Hematopoietic multipotent progenitor cell treated with erythropoietin and hydrocortisone succinate and interleukin-3 and kit ligand, for 6 days (in vitro differentiated cells): ENCODE measurements around the gene CAMK2D.

ENCODE experiments used
- DNase-seq: peaks from one replicate; pipeline ENCODE4 v3.0.0-alpha.2; 2015

The CAMK2D gene

DNA sequence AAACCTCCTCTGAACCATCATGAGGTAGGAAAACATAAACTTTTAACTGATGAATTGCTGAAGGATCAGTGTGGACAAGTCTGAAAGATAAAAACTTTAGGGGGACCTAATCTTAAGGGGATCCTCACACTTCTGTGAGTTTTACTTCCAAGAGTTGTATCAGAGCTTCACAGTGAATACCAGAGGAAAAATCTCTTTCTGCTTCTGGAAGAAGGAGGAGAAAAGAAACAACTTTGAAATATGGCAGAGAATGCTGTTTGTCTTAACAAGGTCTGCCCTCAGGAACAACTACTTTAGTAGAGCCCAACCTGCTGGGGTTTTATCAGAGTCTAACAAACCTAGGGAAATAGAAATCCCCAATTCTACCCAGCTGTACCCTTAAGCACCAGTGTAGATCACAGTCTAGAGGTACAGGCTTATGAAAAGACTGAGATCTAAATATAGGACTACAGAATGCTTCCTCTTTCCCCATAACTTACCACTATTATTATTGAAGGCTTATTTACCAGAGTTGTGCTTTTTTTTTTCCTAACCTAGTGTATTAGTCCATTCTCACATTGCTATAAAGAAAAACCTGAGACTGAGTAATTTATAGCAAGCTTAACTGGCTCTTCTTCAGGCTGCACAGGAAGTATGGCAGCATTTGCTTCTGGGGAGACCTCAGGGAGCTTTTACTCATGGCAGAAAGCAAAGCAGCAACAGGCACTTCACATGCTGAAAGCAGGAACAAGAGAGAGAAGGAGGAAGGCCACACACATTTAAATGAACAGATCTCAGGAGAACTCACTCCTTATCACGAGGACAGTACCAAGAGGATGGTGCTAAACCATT, 167.9 kb downstream of the CAMK2D start:
- DNase-seq: no peak

DNA sequence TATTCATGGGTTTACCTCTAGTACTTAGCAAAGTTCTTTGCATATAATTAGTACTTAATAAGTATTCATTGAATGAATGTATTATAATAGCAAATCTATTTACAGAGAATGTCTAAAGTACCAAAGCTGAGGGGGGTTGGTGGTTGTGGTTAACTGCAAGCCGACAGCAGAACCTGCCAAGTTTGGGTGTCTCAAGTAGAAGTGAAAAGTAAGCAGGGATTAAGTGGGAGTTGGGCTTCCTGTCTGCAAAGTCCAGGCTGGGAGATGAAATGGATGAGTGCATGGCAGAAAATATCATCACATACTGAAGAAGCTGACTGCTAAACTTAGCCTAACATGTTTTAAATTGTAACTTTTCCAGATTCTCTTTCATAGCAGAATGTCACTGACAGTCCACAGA, 169.6 kb downstream of the CAMK2D start:
- DNase-seq: no peak

GRCh38 chr4:113588895-113589668, 172.5 kb downstream of the CAMK2D start:
- no peak for DNase-seq

GRCh38 chr4:113587640-113588275, 173.8 kb downstream of the CAMK2D start:
- no peak for DNase-seq

GRCh38 chr4:113587156-113587555, 174.4 kb downstream of the CAMK2D start:
- no peak for DNase-seq

DNA sequence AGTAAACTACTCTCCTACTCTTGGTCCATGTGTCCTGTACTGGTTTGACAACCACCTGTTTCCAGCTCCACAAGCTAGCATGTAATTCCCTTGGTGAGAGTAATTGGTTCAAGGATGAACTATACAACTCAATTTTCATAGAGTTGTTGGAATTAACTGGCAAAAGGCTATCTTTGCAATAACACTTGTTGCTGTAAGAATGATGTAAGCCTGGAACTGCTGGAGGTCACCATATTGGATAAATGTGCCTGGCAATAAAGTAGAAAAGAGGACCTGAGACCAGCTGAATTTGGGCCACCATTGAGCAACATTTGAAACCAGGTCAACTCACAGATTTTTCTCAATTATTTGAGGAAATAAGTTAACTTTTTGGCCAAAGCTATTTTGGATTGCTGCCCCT, 175.5 kb downstream of the CAMK2D start:
- DNase-seq: no peak

GRCh38 chr4:113584407-113585150, 177.0 kb downstream of the CAMK2D start:
- no peak for DNase-seq

DNA sequence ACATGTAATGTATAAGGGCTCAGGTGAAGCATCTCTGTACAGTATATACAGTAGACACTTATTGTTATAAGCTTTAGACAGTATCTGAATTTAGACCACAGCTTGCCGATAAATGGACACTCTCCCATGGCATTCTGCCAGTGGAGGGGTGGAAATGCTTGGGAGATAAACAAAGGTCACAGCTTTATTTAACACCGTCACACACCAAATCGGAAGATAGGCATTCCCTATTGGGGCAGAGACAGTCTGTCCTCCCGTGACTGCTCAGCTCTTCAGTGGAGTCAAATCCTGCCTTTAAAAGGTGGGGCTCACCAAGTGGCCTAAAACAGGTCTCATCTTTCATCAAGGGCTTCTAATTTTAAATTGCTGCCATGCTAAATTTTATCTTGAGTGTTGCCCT, 178.8 kb downstream of the CAMK2D start:
- no peak for DNase-seq

- no peak for DNase-seq
Measured at GRCh38 chr4:113579360-113579759, 182.2 kb downstream of the CAMK2D start.

DNA sequence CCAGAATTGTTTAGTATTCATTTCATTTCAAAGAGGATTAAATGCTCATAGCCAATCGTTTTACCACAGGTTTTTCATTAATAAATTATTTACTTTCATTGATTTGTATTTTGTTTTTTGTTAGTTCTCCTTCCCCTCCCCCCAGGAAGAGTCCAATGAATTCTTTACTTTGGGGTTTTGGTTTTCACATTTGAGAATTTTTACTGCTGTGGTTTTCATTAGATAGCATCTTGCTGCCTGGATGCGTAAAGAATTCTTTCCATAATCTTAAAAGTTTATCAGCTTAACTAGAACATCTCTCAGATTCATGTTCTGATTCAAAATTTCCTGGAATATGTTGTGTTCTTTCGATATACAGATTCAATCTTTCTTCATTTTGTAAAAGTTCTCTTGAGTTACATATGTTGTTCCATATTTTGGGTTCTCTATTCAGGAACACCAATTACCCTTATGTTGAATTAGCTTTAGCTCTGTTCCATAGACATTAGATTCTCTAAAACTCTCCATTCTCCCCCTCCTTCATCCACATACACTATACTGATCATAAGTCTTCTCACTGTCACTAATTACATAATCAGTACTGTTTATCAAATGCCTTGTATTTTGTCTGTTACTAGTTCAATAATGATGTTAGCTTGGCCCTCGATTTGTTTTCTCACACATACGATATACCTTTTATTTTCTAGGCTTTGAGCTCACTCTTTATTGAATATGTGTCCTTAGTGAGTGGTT, 184.4 kb downstream of the CAMK2D start:
- DNase-seq: no peak

GRCh38 chr4:113575401-113575800, 186.1 kb downstream of the CAMK2D start:
- no peak for DNase-seq

GRCh38 chr4:113574636-113575103, 186.9 kb downstream of the CAMK2D start:
- no peak for DNase-seq

GRCh38 chr4:113572620-113573019, 188.9 kb downstream of the CAMK2D start:
- no peak for DNase-seq

- no peak for DNase-seq
Measured at GRCh38 chr4:113566015-113566795, 195.3 kb downstream of the CAMK2D start.

DNA sequence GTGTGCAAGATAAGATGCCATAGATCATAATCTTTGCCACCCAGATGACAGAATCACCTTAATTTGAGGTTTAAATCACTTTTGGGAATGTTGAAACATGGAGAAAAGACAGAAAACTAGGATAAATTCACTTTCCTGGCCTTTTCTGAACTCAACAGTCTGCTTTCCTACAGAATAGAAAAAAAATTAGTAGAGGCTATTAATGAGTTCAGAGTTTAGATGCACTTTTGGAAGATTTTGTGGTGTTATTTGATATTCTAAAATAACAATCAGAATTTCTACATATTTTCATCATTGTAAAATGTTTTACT, 195.9 kb downstream of the CAMK2D start:
- DNase-seq: no peak

DNA sequence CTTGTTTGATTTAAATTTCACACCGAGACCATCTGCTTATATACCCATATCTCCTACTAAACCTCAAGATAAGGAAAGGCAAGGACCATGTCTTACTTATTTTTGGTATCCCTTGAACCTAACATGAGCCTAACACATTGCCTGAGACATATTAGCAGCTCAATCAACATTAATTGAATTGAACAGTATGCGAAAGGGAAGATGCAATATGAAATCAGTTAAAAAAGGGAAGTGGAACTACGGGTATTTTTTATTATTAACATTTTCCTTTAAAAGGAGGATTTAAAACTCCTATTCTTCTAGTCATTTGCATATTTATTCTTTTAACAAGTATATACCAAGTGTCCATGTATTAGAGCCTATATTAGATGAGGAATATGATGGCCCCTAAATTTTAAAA, 197.0 kb downstream of the CAMK2D start:
- DNase-seq: no peak

- no peak for DNase-seq
Measured at GRCh38 chr4:113563691-113564378, 197.7 kb downstream of the CAMK2D start.

DNA sequence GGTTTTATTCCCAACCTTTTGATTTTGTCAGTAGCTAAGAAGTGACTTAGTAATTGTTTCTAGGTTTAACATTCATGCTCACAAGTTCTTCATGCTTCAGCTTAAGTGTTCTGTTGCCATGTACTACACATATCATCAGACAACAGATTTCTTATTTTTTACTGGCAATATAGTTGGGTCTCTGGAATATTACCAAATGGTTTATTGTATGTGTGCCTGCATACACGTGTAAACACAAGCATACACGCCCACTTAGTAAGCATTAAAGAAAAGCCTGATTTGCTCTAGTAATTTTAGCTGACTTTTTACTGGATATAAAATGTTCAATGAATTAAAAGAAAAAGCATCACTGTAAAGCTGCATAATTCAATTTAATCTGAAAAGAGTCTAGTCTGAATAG, 199.8 kb downstream of the CAMK2D start:
- no peak for DNase-seq

DNA sequence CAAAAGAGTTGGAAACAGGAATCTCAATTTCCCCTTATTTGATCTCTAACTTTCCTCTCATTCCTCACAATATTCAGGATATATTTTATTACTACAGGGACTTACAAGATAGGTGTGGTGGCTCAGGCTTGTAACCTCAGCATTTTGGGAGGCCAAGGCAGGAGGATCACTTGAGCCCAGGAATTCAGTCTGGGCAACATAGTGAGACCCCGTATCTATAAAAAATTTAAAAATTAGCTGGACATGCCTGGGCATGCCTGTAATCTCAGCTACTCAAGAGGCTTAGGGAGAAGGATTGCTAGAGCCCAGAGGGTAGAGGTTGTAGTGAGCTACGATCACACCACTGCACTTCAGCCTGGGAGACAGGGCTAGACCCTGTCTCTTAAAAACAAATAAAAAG, 200.4 kb downstream of the CAMK2D start:
- no peak for DNase-seq

GRCh38 chr4:113560579-113560978, 201.0 kb downstream of the CAMK2D start:
- no peak for DNase-seq

- no peak for DNase-seq
Measured at GRCh38 chr4:113559947-113560346, 201.6 kb downstream of the CAMK2D start.
